HCT116 (cell line): Measurements from ENCODE around the gene PRPF31. TPM values are rescaled to one million over a fixed set of nuclear protein-coding genes. Genes with fewer than 3 reads are reported as not detected.
A peak's percentile ranks its signal among the peaks of the same experiment; 100 is the strongest.

Experiments
- ATAC-seq: fragments of 200-7000 bp; cut with Tn5 transposase; 2 replicates; pipeline ENCODE4 v1.9.1; 2020; ENCODE audit warnings: mild to moderate bottlenecking, moderate library complexity
- BruUV-seq: library from RNA; stranded (reverse); fragments of 400-500 nt; replicated peaks from 2 replicates; lab custom pipeline; 2021; lab: Mats Ljungman, UMichigan
- CTCF ChIA-PET: fragments of 300-600 bp; sonication (Branson Sonifier 250); formaldehyde crosslinking; loops from one replicate; lab custom pipeline; 2021; ENCODE audit warnings: antibody characterized with exemption; lab: Charles Lee
- POLR2A ChIA-PET: fragments of 300-600, 350-600 bp; sonication (Branson Sonifier 250); formaldehyde crosslinking; loops from one replicate; lab custom pipeline; 2021; ENCODE audit warnings: antibody characterized with exemption; lab: Charles Lee
- RAD21 ChIA-PET, 2 experiments: fragments of 300-600 bp; sonication (Branson Sonifier 250); formaldehyde crosslinking; loops; one replicate each; lab custom pipeline; 2023; ENCODE audit warnings: low total read pairs in 2 of 2; ENCODE audit not compliant: uncharacterized antibody in 2 of 2, unreplicated experiment in 2 of 2, low non-redundant PET in 1 of 2; lab: Charles Lee
- DNase-seq: peaks from one replicate; pipeline ENCODE4 v3.0.0-alpha.2; 2010; ENCODE audit warnings: low read depth, low spot score
- H2AFZ ChIP-seq: fragments of 200-600 bp; shearing (Covaris generic), sonication (generic); 2 replicates; pipeline ENCODE4 v1.6.1; 2017; ENCODE audit warnings: low read depth, mixed run types, mixed read lengths, antibody characterized with exemption, low read length; ENCODE audit not compliant: poor library complexity, severe bottlenecking
- H3K27ac ChIP-seq: 2 replicates; pipeline ENCODE4 v1.5.1; 2012; ENCODE audit warnings: low read depth, low read length
- H3K27me3 ChIP-seq: fragments of 200-600 bp; sonication (generic); 2 replicates; pipeline ENCODE4 v1.6.1; 2016; ENCODE audit warnings: mixed run types, low read length, mixed read lengths; ENCODE audit not compliant: insufficient read depth
- H3K36me3 ChIP-seq, 2 experiments: fragments of 200-500 bp in 1 of 2; fragments of 200-600 bp in 1 of 2; sonication (Bioruptor generic) in 1 of 2; sonication (generic) in 1 of 2; 2 replicates each; pipeline versions ENCODE4 v1.5.1 to v1.6.1; 2014 to 2016; ENCODE audit warnings: low read length in 2 of 2, inconsistent platforms in 1 of 2, mixed read lengths in 1 of 2, mixed run types in 1 of 2; ENCODE audit not compliant: insufficient read depth in 2 of 2, control insufficient read depth in 1 of 2
- H3K4me1 ChIP-seq, 2 experiments: fragments of 200-600 bp in 1 of 2; sonication (generic) in 1 of 2; 2 replicates each; pipeline versions ENCODE4 v1.5.1 to v1.6.1; 2012 to 2017; ENCODE audit warnings: low read length in 2 of 2, inconsistent platforms in 1 of 2, mild to moderate bottlenecking in 1 of 2, mixed read lengths in 1 of 2, mixed run types in 1 of 2, moderate library complexity in 1 of 2; ENCODE audit not compliant: insufficient read depth in 2 of 2, control insufficient read depth in 1 of 2
- H3K4me2 ChIP-seq: fragments of 200-600 bp; sonication (generic); 2 replicates; pipeline ENCODE4 v1.6.1; 2017; ENCODE audit warnings: mixed run types, low read length, mixed read lengths
- H3K4me3 ChIP-seq, 2 experiments: fragments of 200-600 bp in 1 of 2; sonication (generic) in 1 of 2; replicated peaks in 1 of 2; 2 replicates each; pipeline ENCODE4 v1.5.1; 2011 to 2016; ENCODE audit warnings: low read length in 2 of 2, control low read depth in 1 of 2, low read depth in 1 of 2, mild to moderate bottlenecking in 1 of 2, mixed read lengths in 1 of 2, mixed run types in 1 of 2
- H3K79me2 ChIP-seq: fragments of 200-600 bp; sonication (generic); 2 replicates; pipeline ENCODE4 v1.6.1; 2017; ENCODE audit warnings: mild to moderate bottlenecking, mixed run types, low read length, moderate library complexity, mixed read lengths; ENCODE audit not compliant: insufficient read depth
- H3K9ac ChIP-seq: fragments of 200-600 bp; sonication (generic); 2 replicates; pipeline ENCODE4 v1.6.1; 2016; ENCODE audit warnings: low read length, mixed read lengths
- H3K9me2 ChIP-seq: fragments of 200-600 bp; sonication (generic), shearing (Covaris generic); 2 replicates; pipeline ENCODE4 v1.6.1; 2017; ENCODE audit warnings: mixed run types, mild to moderate bottlenecking, moderate library complexity; ENCODE audit not compliant: insufficient read depth
- H3K9me3 ChIP-seq, 2 experiments: fragments of 200-500 bp in 1 of 2; fragments of 200-600 bp in 1 of 2; sonication (Bioruptor generic) in 1 of 2; sonication (generic) in 1 of 2; 2 replicates each; pipeline ENCODE4 v1.6.1; 2014 to 2017; ENCODE audit warnings: low read length in 2 of 2, mixed read lengths in 2 of 2, inconsistent platforms in 1 of 2, low read depth in 1 of 2, mild to moderate bottlenecking in 1 of 2, mixed run types in 1 of 2, moderate library complexity in 1 of 2; ENCODE audit not compliant: control insufficient read depth in 1 of 2, insufficient read depth in 1 of 2
- H4K20me1 ChIP-seq: fragments of 200-600 bp; sonication (generic), shearing (Covaris generic); 2 replicates; pipeline ENCODE4 v1.6.1; 2017; ENCODE audit warnings: mixed run types, mild to moderate bottlenecking, moderate library complexity; ENCODE audit not compliant: insufficient read depth
- CBX3 ChIP-seq: IDR thresholded peaks from 2 replicates; pipeline ENCODE4 v1.6.1; 2012; ENCODE audit warnings: low read depth
- CEBPB ChIP-seq: IDR thresholded peaks from 2 replicates; pipeline ENCODE4 v1.6.1; 2012; ENCODE audit warnings: low read depth
- CTCF ChIP-seq, 3 experiments: fragments of 200-600 bp in 1 of 3; sonication (generic) in 1 of 3; IDR thresholded peaks in 2 of 3; conservative IDR thresholded peaks in 1 of 3; 2 replicates each; pipeline ENCODE4 v1.5.1; 2012 to 2017; ENCODE audit warnings: low read depth in 2 of 3, low read length in 2 of 3, antibody characterized with exemption in 1 of 3, borderline replicate concordance in 1 of 3, control low read depth in 1 of 3, mild to moderate bottlenecking in 1 of 3, mixed read lengths in 1 of 3, mixed run types in 1 of 3, moderate library complexity in 1 of 3; ENCODE audit not compliant: insufficient read depth in 1 of 3
- EGR1 ChIP-seq: IDR thresholded peaks from 2 replicates; pipeline ENCODE4 v1.6.1; 2012; ENCODE audit warnings: low read depth
- EZH2 ChIP-seq: fragments of 200-600 bp; sonication (generic); IDR thresholded peaks from 2 replicates; pipeline ENCODE4 v1.6.1; 2017; ENCODE audit warnings: antibody characterized with exemption, mixed run types
- JUND ChIP-seq: IDR thresholded peaks from 2 replicates; pipeline ENCODE4 v1.6.1; 2012
- POLR2AphosphoS5 ChIP-seq: IDR thresholded peaks from 2 replicates; pipeline ENCODE4 v1.6.1; 2011; ENCODE audit warnings: mild to moderate bottlenecking, low read depth, low read length, moderate library complexity
- RAD21 ChIP-seq: IDR thresholded peaks from 2 replicates; pipeline ENCODE4 v1.6.1; 2012; ENCODE audit warnings: low read depth, mild to moderate bottlenecking
- REST ChIP-seq: IDR thresholded peaks from 2 replicates; pipeline ENCODE4 v1.6.1; 2012; ENCODE audit warnings: low read depth
- SP1 ChIP-seq: IDR thresholded peaks from 2 replicates; pipeline ENCODE4 v1.6.1; 2012; ENCODE audit warnings: low read depth
- TCF7L2 ChIP-seq: IDR thresholded peaks from 2 replicates; pipeline ENCODE4 v1.7.0; 2011; ENCODE audit warnings: borderline replicate concordance, inconsistent platforms; ENCODE audit not compliant: insufficient read depth, insufficient read length; ENCODE audit errors: extremely low read depth
- YY1 ChIP-seq: IDR thresholded peaks from 2 replicates; pipeline ENCODE4 v1.6.1; 2011; ENCODE audit warnings: low read length, low read depth, moderate library complexity, mild to moderate bottlenecking; ENCODE audit not compliant: insufficient replicate concordance; ENCODE audit errors: extremely low read depth
- ZBTB33 ChIP-seq: IDR thresholded peaks from 2 replicates; pipeline ENCODE4 v1.6.1; 2011; ENCODE audit warnings: mild to moderate bottlenecking, low read length, moderate library complexity; ENCODE audit not compliant: insufficient replicate concordance; ENCODE audit errors: extremely low read depth
- ZNF274 ChIP-seq: fragments of 200-500 bp; sonication (Bioruptor generic); IDR thresholded peaks from 2 replicates; pipeline ENCODE4 v1.6.1; 2014; ENCODE audit warnings: mild to moderate bottlenecking, low read depth, low read length, inconsistent platforms
- intact Hi-C: fragments of 100-400 bp; cut with micrococcal nuclease; formaldehyde crosslinking; loops from 2 replicates; pipeline ENCODE4 v1.10.0; 2022
- total RNA-seq: library from RNA; stranded (reverse); gene quantifications from one replicate; pipeline ENCODE4 v1.2.1, GENCODE V29; 2021; ENCODE audit not compliant: unreplicated experiment

Gene PRPF31
- total RNA-seq, 1 experiment from 2014 or later = 99.0 TPM

- TF ChIP-seq CTCF (IDR thresholded peaks at IDR 0.05 in 2 of 3, conservative IDR thresholded peaks at IDR 0.05 in 1 of 3; ENCODE audit: borderline replicate concordance in 1 of 3, insufficient read depth in 1 of 3, low read depth in 2 of 3, low read length in 2 of 3) = no peak
- TF ChIP-seq JUND = no peak
- TF ChIP-seq TCF7L2 = no peak
- TF ChIP-seq RAD21 = no peak
- TF ChIP-seq, all 23 proteins: peak for 0
These were observed 43.3 kb downstream of the PRPF31 start (continued) for GRCh38 chr19:54158812-54159351.

- H3K4me3 ChIP-seq = peak within 1 kb of the TSS; percentile 82 to 84
- no peaks in the 10 kb centered on the region for H3K27me3 ChIP-seq
- H3K9me2 ChIP-seq = no peaks in the 10 kb centered on the region
- BruUV-seq = no TSS peak
- ATAC-seq = peak; percentile 85
- RAD21 ChIA-PET = no interaction called here
- POLR2A ChIA-PET = interaction anchor here (0.8 to 1.6 kb wide), 4 partner anchors 9 to 40 kb away, joined by 3 to 13 read pairs (median 6); partner anchors contain the start of genes MBOAT7 and TSEN34
- H3K4me2 ChIP-seq = peak within 1 kb of the TSS; percentile 96
- CTCF ChIA-PET = interaction anchor here (0.7 to 1.3 kb wide), 4 partner anchors 9 to 107 kb away, joined by 3 to 6 read pairs (median 4); partner anchors contain the start of genes MBOAT7 and TMC4
- peak; percentile 100 for DNase-seq
- no peaks in the 10 kb centered on the region for H3K9me3 ChIP-seq
- intact Hi-C loops = loop anchor here (1.0 kb wide), 1 partner anchor 22 kb away; the partner anchor contains the start of gene CNOT3
- H3K4me1 ChIP-seq = peaks cover 26 to 44% of the 10 kb centered on the region in 2 experiments
- H3K9ac ChIP-seq = peak within 1 kb of the TSS; percentile 91
- peaks cover 21 to 23% of the 10 kb centered on the region in 2 experiments; a peak in 3 of 4 replicates for H3K36me3 ChIP-seq
- H3K27ac ChIP-seq = peak within 1 kb of the TSS; percentile 87
- no peak within 1 kb of the TSS for H2AFZ ChIP-seq
- peaks cover 8% of the 10 kb centered on the region for H3K79me2 ChIP-seq
- H4K20me1 ChIP-seq = no peaks in the 10 kb centered on the region
- TF ChIP-seq CEBPB (no peak), EZH2 (no peak), POLR2AphosphoS5 (peak; percentile 51), CBX3 (no peak), JUND (no peak), YY1 (no peak), REST (no peak), EGR1 (peak; percentile 99), RAD21 (no peak), SP1 (peak; percentile 99), ZBTB33 (peak; percentile 9), ZNF274 (no peak)
These were observed 44.0 kb downstream of the PRPF31 start, which contains the start of gene LENG1 for GRCh38 chr19:54159352-54160181. TSS of gene LENG1 (minus strand) at chr19:54159721. CDS start at chr19:54159695, 26 bp downstream.
